ENCODE results near the gene FBN2.
"Not testable (repeated sequence)": the region's sequence is repeated elsewhere in the genome, so short reads cannot be mapped to it uniquely, and the experiment has no call there.

The FBN2 gene

DNA sequence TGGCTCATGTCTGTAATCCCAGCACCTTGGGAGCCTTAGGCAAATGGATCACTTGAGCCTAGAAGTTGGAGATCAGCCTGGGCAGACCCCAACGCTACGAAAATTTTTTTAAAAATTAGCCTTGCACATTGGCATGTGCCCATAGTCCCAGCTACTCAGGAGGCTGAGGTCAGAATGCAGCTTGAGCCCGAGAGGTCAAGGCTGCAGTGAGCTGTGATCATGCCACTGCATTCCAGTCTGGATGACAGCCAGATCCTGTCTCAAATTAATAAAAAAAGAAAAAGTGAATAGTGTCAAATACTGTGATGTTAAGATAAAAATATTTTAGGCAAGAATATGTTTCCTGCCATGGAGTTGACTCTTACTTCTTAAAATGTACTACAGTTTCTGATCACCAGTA lies 5.3 kb downstream of the FBN2 start:
- Histone ChIP-seq H3K9me3 (ENCODE audit: insufficient read depth, low read depth, low read length) (no peaks in the 10 kb centered on the region), H3K36me3 (ENCODE audit: insufficient read depth, low read depth, low read length) (peaks cover 20% of the 10 kb centered on the region; the same call in 1 of the 2 replicates), H3K27me3 (ENCODE audit: insufficient read depth, low read length) (peaks cover 33% of the 10 kb centered on the region), H3K4me3 (ENCODE audit: low read length) (no peak overlapping the region), H3K27ac (ENCODE audit: low read length) (no peak overlapping the region), H3K9ac (ENCODE audit: low read depth, low read length) (no peak overlapping the region), H3K4me1 (ENCODE audit: insufficient read depth, low read length) (peaks cover 9% of the 10 kb centered on the region)

- H3K36me3 ChIP-seq (ENCODE audit: insufficient read depth, low read depth, low read length), result peaks cover 22% of the 10 kb centered on the region; the same call in 1 of the 2 replicates
- H3K4me1 ChIP-seq (ENCODE audit: insufficient read depth, low read length), result peaks cover 9% of the 10 kb centered on the region
- no peak overlapping the region for H3K4me3 ChIP-seq (ENCODE audit: low read length)
- no peak overlapping the region for H3K27ac ChIP-seq (ENCODE audit: low read length)
- H3K9me3 ChIP-seq (ENCODE audit: insufficient read depth, low read depth, low read length), result no peaks in the 10 kb centered on the region
- H3K27me3 ChIP-seq (ENCODE audit: insufficient read depth, low read length), result peaks cover 27% of the 10 kb centered on the region
- no peak overlapping the region for H3K9ac ChIP-seq (ENCODE audit: low read depth, low read length)
These were observed 5.9 kb downstream of the FBN2 start for GRCh38 chr5:128532127-128532526.

GRCh38 chr5:128528637-128529255 lies 9.3 kb downstream of the FBN2 start:
- no peaks in the 10 kb centered on the region for H3K27me3 ChIP-seq (ENCODE audit: insufficient read depth, low read length)
- H3K9ac ChIP-seq (ENCODE audit: low read depth, low read length), result no peak overlapping the region
- H3K36me3 ChIP-seq (ENCODE audit: insufficient read depth, low read depth, low read length), result peaks cover 26% of the 10 kb centered on the region; the same call in 1 of the 2 replicates
- no peaks in the 10 kb centered on the region for H3K9me3 ChIP-seq (ENCODE audit: insufficient read depth, low read depth, low read length)
- H3K4me1 ChIP-seq (ENCODE audit: insufficient read depth, low read length), result peaks cover 6% of the 10 kb centered on the region; the same call in 1 of the 2 replicates
- H3K4me3 ChIP-seq (ENCODE audit: low read length), result no peak overlapping the region
- H3K27ac ChIP-seq (ENCODE audit: low read length), result no peak overlapping the region

DNA sequence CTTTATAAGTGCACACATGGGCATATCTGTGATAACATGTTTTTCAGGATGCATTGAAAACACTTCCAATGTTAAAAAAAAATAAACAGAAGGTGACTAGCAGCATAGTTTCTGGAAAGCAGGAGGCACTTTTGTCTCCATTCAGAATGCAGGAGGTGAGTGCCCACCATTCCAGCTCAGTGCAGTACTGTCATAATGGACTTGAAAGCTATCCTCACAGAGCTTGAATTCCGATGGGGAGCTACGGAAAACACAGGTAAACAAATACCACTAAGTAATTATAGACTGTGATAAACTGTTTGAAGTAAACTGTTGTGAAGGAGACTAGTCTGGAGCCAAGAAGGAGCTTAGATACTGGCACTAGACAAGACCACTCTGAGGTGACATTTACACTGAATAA lies 9.9 kb downstream of the FBN2 start:
- Histone ChIP-seq H3K36me3 (ENCODE audit: insufficient read depth, low read depth, low read length) (peaks cover 26% of the 10 kb centered on the region; the same call in 1 of the 2 replicates), H3K27me3 (ENCODE audit: insufficient read depth, low read length) (no peaks in the 10 kb centered on the region), H3K9me3 (ENCODE audit: insufficient read depth, low read depth, low read length) (no peaks in the 10 kb centered on the region), H3K4me3 (ENCODE audit: low read length) (no peak overlapping the region), H3K27ac (ENCODE audit: low read length) (no peak overlapping the region), H3K4me1 (ENCODE audit: insufficient read depth, low read length) (peaks cover 6% of the 10 kb centered on the region; the same call in 1 of the 2 replicates), H3K9ac (ENCODE audit: low read depth, low read length) (no peak overlapping the region)

DNA sequence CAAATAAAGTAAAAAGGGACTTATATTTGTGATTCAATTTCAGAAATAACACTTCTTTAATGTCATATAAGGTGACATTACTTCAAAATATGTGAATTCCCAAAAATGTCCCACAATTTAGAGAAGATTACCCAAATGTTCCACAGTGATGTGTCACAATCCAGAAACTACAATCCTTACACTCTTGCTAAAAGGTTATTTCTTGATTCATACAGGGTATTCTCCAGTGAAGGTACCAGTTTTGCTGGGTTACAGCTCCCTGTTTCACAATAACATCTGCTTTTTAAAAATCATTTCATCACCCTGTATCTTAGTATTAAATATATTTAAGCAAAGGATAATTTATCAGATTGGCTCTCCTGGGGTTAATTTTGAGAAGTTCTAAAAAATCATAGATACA lies 11.0 kb downstream of the FBN2 start:
- H3K36me3 ChIP-seq (ENCODE audit: insufficient read depth, low read depth, low read length), result peaks cover 26% of the 10 kb centered on the region; the same call in 1 of the 2 replicates
- H3K9ac ChIP-seq (ENCODE audit: low read depth, low read length), result no peak overlapping the region
- no peak overlapping the region for H3K27ac ChIP-seq (ENCODE audit: low read length)
- H3K9me3 ChIP-seq (ENCODE audit: insufficient read depth, low read depth, low read length), result no peaks in the 10 kb centered on the region
- H3K4me1 ChIP-seq (ENCODE audit: insufficient read depth, low read length), result peaks cover 3% of the 10 kb centered on the region; the same call in 1 of the 2 replicates
- H3K4me3 ChIP-seq (ENCODE audit: low read length), result no peak overlapping the region
- no peaks in the 10 kb centered on the region for H3K27me3 ChIP-seq (ENCODE audit: insufficient read depth, low read length)

- Histone ChIP-seq H3K27ac (ENCODE audit: low read length) (no peak overlapping the region), H3K36me3 (ENCODE audit: insufficient read depth, low read depth, low read length) (peaks cover 20% of the 10 kb centered on the region), H3K4me1 (ENCODE audit: insufficient read depth, low read length) (no peaks in the 10 kb centered on the region), H3K4me3 (ENCODE audit: low read length) (no peak overlapping the region), H3K9ac (ENCODE audit: low read depth, low read length) (no peak overlapping the region), H3K27me3 (ENCODE audit: insufficient read depth, low read length) (no peaks in the 10 kb centered on the region), H3K9me3 (ENCODE audit: insufficient read depth, low read depth, low read length) (no peaks in the 10 kb centered on the region)
These were observed 15.7 kb downstream of the FBN2 start for GRCh38 chr5:128522336-128522735.

DNA sequence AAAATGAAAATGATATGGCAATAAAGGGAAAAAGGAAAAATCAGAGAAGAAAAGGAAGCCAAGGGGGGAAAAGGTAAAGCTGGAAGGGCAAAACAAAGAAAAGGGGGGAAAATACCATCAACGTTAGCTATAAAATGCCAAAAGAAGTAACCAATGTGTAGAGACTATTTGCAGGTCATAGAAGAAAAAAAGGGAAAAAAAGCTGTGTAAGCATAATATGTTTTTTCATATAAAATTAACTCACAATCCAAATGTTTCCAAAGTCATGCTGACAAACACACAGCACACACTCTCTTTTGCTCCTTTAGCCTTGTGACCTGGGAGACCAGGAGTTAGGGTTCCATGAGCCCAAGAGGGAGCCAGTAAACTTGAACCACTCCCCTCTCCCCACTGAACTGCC lies 18.2 kb downstream of the FBN2 start:
- H3K36me3 ChIP-seq (ENCODE audit: insufficient read depth, low read depth, low read length), result peaks cover 16% of the 10 kb centered on the region

DNA sequence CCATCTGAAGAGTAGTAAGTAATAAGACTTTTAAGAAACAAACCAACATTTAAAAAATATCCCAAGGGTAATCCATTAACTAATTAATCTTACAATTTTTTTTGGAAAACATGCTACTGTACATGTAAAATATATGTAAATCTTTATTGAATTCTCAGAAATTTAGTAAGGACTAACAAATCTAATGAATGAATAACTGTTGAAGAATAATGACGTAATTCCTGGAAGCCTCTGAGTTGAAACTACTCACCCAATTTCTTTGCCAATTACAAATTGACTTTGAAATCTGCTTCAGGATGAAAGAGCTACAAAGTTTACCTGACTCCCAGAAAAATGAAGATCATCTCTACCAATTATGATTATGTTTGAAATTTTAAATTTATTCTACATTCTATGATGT lies 21.1 kb downstream of the FBN2 start:
- Histone ChIP-seq H3K9me3 (ENCODE audit: insufficient read depth, low read depth, low read length) (no peaks in the 10 kb centered on the region), H3K27me3 (ENCODE audit: insufficient read depth, low read length) (no peaks in the 10 kb centered on the region), H3K9ac (ENCODE audit: low read depth, low read length) (no peak overlapping the region), H3K4me1 (ENCODE audit: insufficient read depth, low read length) (no peaks in the 10 kb centered on the region), H3K36me3 (ENCODE audit: insufficient read depth, low read depth, low read length) (peaks cover 16% of the 10 kb centered on the region), H3K4me3 (ENCODE audit: low read length) (no peak overlapping the region), H3K27ac (ENCODE audit: low read length) (no peak overlapping the region)

More for the DNA sequence above, 18.2 kb downstream of the FBN2 start:
- H3K4me3 ChIP-seq (ENCODE audit: low read length), result no peak overlapping the region
- H3K4me1 ChIP-seq (ENCODE audit: insufficient read depth, low read length), result no peaks in the 10 kb centered on the region
- no peaks in the 10 kb centered on the region for H3K9me3 ChIP-seq (ENCODE audit: insufficient read depth, low read depth, low read length)
- H3K27me3 ChIP-seq (ENCODE audit: insufficient read depth, low read length), result no peaks in the 10 kb centered on the region
- H3K27ac ChIP-seq (ENCODE audit: low read length), result no peak overlapping the region
- no peak overlapping the region for H3K9ac ChIP-seq (ENCODE audit: low read depth, low read length)

- Histone ChIP-seq H3K27me3 (ENCODE audit: insufficient read depth, low read length) (no peaks in the 10 kb centered on the region), H3K36me3 (ENCODE audit: insufficient read depth, low read depth, low read length) (peaks cover 10% of the 10 kb centered on the region), H3K4me1 (ENCODE audit: insufficient read depth, low read length) (no peaks in the 10 kb centered on the region), H3K9ac (ENCODE audit: low read depth, low read length) (no peak overlapping the region), H3K9me3 (ENCODE audit: insufficient read depth, low read depth, low read length) (no peaks in the 10 kb centered on the region), H3K4me3 (ENCODE audit: low read length) (no peak overlapping the region), H3K27ac (ENCODE audit: low read length) (no peak overlapping the region)
These were observed 24.2 kb downstream of the FBN2 start for GRCh38 chr5:128513806-128514205.

- Histone ChIP-seq H3K27me3 (ENCODE audit: insufficient read depth, low read length) (no peaks in the 10 kb centered on the region), H3K36me3 (ENCODE audit: insufficient read depth, low read depth, low read length) (peaks cover 1% of the 10 kb centered on the region; the same call in 1 of the 2 replicates), H3K4me1 (ENCODE audit: insufficient read depth, low read length) (no peaks in the 10 kb centered on the region), H3K27ac (ENCODE audit: low read length) (no peak overlapping the region), H3K9me3 (ENCODE audit: insufficient read depth, low read depth, low read length) (no peaks in the 10 kb centered on the region), H3K9ac (ENCODE audit: low read depth, low read length) (no peak overlapping the region), H3K4me3 (ENCODE audit: low read length) (no peak overlapping the region)
These were observed 25.2 kb downstream of the FBN2 start for GRCh38 chr5:128512894-128513293.

DNA sequence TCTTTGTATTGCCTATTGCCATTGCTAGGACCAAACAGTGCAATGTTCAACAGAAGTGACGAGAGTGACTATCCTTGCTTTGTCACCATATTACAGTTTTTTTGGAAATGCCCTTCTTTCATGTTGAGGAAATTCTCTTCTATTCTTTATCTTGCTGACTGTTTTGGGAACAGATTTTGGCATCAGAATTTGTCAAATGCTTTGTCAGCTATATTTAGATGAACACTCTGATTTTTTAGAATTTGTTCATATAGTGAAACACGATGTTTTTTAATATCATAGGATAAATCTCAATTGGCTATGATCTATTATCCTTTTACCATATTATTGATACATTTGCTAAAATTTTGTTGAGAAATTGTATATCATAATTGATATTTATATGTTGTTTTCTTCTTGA lies 31.4 kb downstream of the FBN2 start:
- Histone ChIP-seq H3K4me3 (ENCODE audit: low read length) (no peak overlapping the region), H3K9me3 (ENCODE audit: insufficient read depth, low read depth, low read length) (peaks cover 24% of the 10 kb centered on the region), H3K36me3 (ENCODE audit: insufficient read depth, low read depth, low read length) (peaks cover 7% of the 10 kb centered on the region; the same call in 1 of the 2 replicates), H3K27me3 (ENCODE audit: insufficient read depth, low read length) (no peaks in the 10 kb centered on the region), H3K9ac (ENCODE audit: low read depth, low read length) (no peak overlapping the region), H3K4me1 (ENCODE audit: insufficient read depth, low read length) (no peaks in the 10 kb centered on the region; the same call in 1 of the 2 replicates), H3K27ac (ENCODE audit: low read length) (no peak overlapping the region)

- not testable (repeated sequence) for H3K27ac ChIP-seq (ENCODE audit: low read length); H3K27me3 ChIP-seq (ENCODE audit: insufficient read depth, low read length); H3K4me3 ChIP-seq (ENCODE audit: low read length); H3K9ac ChIP-seq (ENCODE audit: low read depth, low read length); H3K36me3 ChIP-seq (ENCODE audit: insufficient read depth, low read depth, low read length)
- Histone ChIP-seq H3K9me3 (ENCODE audit: insufficient read depth, low read depth, low read length) (peaks cover 24% of the 10 kb centered on the region), H3K4me1 (ENCODE audit: insufficient read depth, low read length) (peaks cover 20% of the 10 kb centered on the region; the same call in 1 of the 2 replicates)
These were observed 34.3 kb downstream of the FBN2 start for GRCh38 chr5:128503727-128504126.
